Measurements from ENCODE around the gene NBPF9. TPM values are rescaled to one million over a fixed set of nuclear protein-coding genes. Genes with fewer than 3 reads are reported as not detected.
"Not testable (repeated sequence)": the region's sequence is repeated elsewhere in the genome, so short reads cannot be mapped to it uniquely, and the experiment has no call there.

Gene NBPF9
- total RNA-seq, 1 experiment from 2014 or later = 31.1 TPM

DNA sequence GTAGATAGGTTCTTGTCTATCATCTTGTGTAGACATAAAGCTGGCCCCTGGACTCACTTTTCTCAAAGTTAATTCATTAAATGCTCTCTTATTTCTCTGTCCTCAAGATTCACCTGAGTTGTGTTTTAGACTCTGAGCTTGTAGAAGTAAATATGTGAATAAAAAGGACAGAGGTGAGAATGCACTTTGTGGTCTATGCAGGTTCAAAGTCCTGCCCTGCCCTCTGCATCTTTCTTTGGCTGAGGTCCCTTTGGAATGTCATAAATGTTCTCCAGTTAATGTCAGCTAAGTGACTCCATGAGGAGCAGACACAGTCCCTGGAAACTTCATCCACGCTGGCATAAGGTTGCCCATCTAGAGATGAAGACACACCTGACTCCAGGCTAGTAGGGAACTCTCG, 7.0 kb upstream of the NBPF9 start:
- DNase-seq; H3K27me3 Mint-ChIP-seq (ENCODE audit: unreplicated experiment); BruUV-seq (replicated peaks); H3K4me1 Mint-ChIP-seq (ENCODE audit: low read depth, unreplicated experiment); H3K9me3 Mint-ChIP-seq (ENCODE audit: low read depth, unreplicated experiment); intact Hi-C loops (cut with micrococcal nuclease; ENCODE audit: unreplicated experiment); H3K27ac Mint-ChIP-seq (ENCODE audit: unreplicated experiment); CTCF ChIA-PET; H3K36me3 Mint-ChIP-seq (ENCODE audit: insufficient read depth, unreplicated experiment); H3K4me3 Mint-ChIP-seq (ENCODE audit: low read depth, unreplicated experiment): not testable (repeated sequence)

DNA sequence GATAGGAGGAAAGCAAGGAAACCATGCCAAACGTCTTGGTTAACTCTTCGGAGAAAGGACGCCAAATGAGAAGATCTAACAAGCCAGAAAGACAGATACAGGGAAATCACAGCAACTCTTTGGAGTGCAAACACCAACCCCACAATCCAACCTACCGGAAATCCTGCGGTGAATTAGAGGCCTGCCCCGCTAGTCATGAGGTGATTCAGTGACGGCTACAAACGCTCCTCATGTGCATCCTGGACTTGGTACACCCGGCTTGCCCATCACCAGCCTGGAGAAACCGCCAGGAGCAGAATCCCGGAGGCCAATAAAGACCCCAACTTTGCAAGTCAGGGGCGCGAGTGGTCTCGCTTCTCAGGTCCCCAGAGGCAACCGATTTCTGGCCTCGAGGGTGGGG, 777 bp downstream of the NBPF9 start:
- intact Hi-C loops (cut with micrococcal nuclease; ENCODE audit: unreplicated experiment); H3K27ac Mint-ChIP-seq (ENCODE audit: unreplicated experiment); H3K9me3 Mint-ChIP-seq (ENCODE audit: low read depth, unreplicated experiment); CTCF ChIA-PET; H3K27me3 Mint-ChIP-seq (ENCODE audit: unreplicated experiment); H3K36me3 Mint-ChIP-seq (ENCODE audit: insufficient read depth, unreplicated experiment); H3K4me1 Mint-ChIP-seq (ENCODE audit: low read depth, unreplicated experiment): not testable (repeated sequence)
- TSS peak; percentile 51 for BruUV-seq (replicated peaks)
- peak; percentile 37 for DNase-seq
- peak overlapping the region; percentile 98 for H3K4me3 Mint-ChIP-seq (ENCODE audit: low read depth, unreplicated experiment)

DNA sequence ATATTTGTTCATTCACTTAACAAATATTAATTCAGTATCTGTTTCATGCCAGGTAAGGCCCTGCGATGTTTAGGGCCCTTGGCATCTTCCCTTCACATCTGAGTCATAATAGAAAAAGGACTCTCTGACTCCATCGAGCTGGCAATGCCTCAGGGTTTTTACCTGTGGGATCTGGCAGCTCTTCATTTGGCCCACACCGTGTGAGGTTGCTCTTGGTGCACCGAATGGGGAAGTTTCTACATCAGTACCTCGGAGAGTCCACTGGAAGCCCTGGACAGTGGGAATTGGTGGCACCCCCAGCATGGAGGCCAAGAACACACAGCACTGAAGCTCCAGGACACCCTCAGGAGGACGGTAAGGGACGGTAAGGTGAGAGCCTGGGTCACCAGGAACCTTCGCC, 5.1 kb downstream of the NBPF9 start:
- H3K27ac Mint-ChIP-seq (ENCODE audit: unreplicated experiment); DNase-seq: not testable (repeated sequence)

DNA sequence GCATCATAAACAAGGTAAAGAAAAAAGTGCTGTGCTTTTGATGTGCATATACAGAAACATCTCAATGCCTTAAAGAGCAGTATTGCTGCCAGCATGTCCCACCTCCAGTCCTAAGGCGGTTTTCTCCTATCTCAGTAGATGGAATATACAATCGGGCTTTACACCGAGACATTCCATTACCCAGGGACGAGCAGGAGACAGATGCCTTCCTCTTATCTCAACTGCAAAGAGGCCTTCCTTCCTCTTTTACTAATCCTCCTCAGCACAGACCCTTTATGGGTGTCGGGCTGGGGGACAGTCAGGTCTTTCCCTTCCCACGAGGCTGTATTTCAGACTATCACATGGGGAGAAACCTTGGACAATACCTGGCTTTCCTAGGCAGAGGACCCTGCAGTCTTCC, 10.2 kb downstream of the NBPF9 start:
- intact Hi-C loops (cut with micrococcal nuclease; ENCODE audit: unreplicated experiment); CTCF ChIA-PET; DNase-seq; H3K36me3 Mint-ChIP-seq (ENCODE audit: insufficient read depth, unreplicated experiment); H3K9me3 Mint-ChIP-seq (ENCODE audit: low read depth, unreplicated experiment); BruUV-seq (replicated peaks); H3K4me1 Mint-ChIP-seq (ENCODE audit: low read depth, unreplicated experiment); H3K27ac Mint-ChIP-seq (ENCODE audit: unreplicated experiment); H3K27me3 Mint-ChIP-seq (ENCODE audit: unreplicated experiment); H3K4me3 Mint-ChIP-seq (ENCODE audit: low read depth, unreplicated experiment): not testable (repeated sequence)

More for the DNA sequence above, 5.1 kb downstream of the NBPF9 start:
- H3K9me3 Mint-ChIP-seq (ENCODE audit: low read depth, unreplicated experiment); intact Hi-C loops (cut with micrococcal nuclease; ENCODE audit: unreplicated experiment); BruUV-seq (replicated peaks); H3K27me3 Mint-ChIP-seq (ENCODE audit: unreplicated experiment); H3K4me3 Mint-ChIP-seq (ENCODE audit: low read depth, unreplicated experiment); H3K4me1 Mint-ChIP-seq (ENCODE audit: low read depth, unreplicated experiment); H3K36me3 Mint-ChIP-seq (ENCODE audit: insufficient read depth, unreplicated experiment); CTCF ChIA-PET: not testable (repeated sequence)

DNA sequence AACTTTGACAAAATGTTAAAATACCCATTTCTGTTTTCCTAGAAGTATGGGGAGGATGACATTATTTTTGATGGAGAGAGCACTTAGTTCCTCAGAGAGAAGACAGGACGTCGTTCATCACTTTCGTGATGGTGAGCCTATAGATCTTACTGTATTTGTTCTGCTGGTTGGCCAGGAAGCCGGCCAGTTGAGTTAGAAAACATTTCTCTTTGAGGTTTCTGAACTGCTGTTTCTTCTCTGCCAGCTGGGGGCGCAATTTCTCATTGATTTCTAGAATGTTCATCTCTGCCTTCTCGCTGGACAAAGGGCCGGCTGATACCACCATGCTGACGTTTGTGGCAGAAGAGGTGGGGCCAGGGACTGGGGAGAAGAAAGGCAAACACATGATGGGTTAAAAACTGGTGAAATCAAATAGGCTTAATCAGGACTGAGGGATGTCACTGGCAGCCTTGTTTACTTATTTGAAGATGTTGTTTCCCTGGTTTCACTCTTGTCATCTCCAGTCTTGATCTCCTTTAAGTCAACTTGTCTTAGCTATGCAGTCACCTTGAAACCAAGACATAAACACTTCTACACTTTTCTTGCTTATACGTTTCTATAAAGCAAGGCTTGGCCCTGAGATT, 27.7 kb downstream of the NBPF9 start:
- intact Hi-C loops (cut with micrococcal nuclease; ENCODE audit: unreplicated experiment); BruUV-seq (replicated peaks); CTCF ChIA-PET; H3K4me1 Mint-ChIP-seq (ENCODE audit: low read depth, unreplicated experiment); H3K27me3 Mint-ChIP-seq (ENCODE audit: unreplicated experiment); DNase-seq; H3K36me3 Mint-ChIP-seq (ENCODE audit: insufficient read depth, unreplicated experiment); H3K9me3 Mint-ChIP-seq (ENCODE audit: low read depth, unreplicated experiment); H3K4me3 Mint-ChIP-seq (ENCODE audit: low read depth, unreplicated experiment); H3K27ac Mint-ChIP-seq (ENCODE audit: unreplicated experiment): not testable (repeated sequence)

DNA sequence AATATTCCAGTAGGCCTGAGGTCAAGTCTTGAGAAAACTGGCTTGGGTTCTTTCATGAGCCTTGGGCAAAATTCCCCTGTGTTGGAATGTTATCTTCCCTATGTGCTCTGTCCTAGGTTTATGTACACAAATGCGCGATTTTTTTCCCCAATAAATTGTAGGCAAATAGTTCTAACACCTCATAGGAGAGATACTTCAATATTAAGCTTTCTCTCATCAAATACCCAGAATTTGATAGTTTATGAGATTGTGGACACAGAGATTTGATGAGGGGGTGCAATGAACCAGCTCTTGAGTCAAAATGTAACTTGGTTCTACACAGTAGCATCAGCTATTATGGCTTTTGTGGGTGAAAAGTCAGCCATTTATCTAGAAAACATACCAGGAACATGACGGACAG, 38.7 kb downstream of the NBPF9 start:
- H3K36me3 Mint-ChIP-seq (ENCODE audit: insufficient read depth, unreplicated experiment); H3K4me1 Mint-ChIP-seq (ENCODE audit: low read depth, unreplicated experiment); H3K27me3 Mint-ChIP-seq (ENCODE audit: unreplicated experiment); intact Hi-C loops (cut with micrococcal nuclease; ENCODE audit: unreplicated experiment); BruUV-seq (replicated peaks); H3K27ac Mint-ChIP-seq (ENCODE audit: unreplicated experiment); H3K4me3 Mint-ChIP-seq (ENCODE audit: low read depth, unreplicated experiment); H3K9me3 Mint-ChIP-seq (ENCODE audit: low read depth, unreplicated experiment); CTCF ChIA-PET; DNase-seq: not testable (repeated sequence)

DNA sequence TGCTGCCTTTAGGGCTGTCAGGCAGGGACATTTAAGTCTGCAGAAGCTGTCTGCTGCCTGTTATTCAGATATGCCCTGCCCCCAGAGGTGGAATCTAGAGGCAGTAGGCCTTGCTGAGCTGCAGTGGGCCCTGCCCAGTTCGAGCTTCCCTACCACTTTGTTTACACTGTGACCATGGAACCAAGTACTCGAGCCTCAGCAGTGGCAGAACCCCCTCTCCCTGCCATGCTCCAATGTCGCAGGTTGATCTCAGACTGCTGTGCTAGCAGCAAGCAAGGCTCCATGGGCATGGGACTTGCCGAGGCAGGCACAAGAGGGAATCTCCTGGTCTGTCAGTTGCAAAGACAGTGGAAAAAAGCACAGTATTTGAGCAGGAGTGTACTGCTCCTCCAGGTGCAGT, 60.3 kb downstream of the NBPF9 start:
- BruUV-seq (replicated peaks); CTCF ChIA-PET; intact Hi-C loops (cut with micrococcal nuclease; ENCODE audit: unreplicated experiment): not testable (repeated sequence)

DNA sequence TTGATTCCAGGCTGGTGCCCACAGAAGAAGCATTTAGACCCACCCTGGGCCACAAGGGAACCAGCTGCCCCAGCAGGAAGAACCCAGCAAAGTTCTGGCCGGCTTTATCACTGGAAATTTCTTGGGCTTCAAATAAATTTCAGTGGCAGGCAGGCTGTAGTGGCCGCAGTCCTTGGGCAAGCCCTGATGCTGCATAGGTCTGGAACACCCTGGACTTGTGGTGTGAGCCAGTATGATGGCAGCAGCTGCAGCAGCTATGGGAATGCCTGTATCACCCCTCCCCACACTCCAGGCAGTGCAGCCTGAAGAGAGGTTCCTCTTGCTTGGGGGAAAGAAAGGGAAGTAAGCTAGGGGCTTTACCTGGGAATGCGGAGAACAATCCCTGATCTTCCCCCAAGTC, 69.4 kb downstream of the NBPF9 start:
- DNase-seq; intact Hi-C loops (cut with micrococcal nuclease; ENCODE audit: unreplicated experiment); H3K27me3 Mint-ChIP-seq (ENCODE audit: unreplicated experiment); H3K27ac Mint-ChIP-seq (ENCODE audit: unreplicated experiment); H3K36me3 Mint-ChIP-seq (ENCODE audit: insufficient read depth, unreplicated experiment); H3K4me1 Mint-ChIP-seq (ENCODE audit: low read depth, unreplicated experiment); H3K4me3 Mint-ChIP-seq (ENCODE audit: low read depth, unreplicated experiment); BruUV-seq (replicated peaks); H3K9me3 Mint-ChIP-seq (ENCODE audit: low read depth, unreplicated experiment); CTCF ChIA-PET: not testable (repeated sequence)

More for the DNA sequence above, 60.3 kb downstream of the NBPF9 start:
- not testable (repeated sequence) for H3K36me3 Mint-ChIP-seq (ENCODE audit: insufficient read depth, unreplicated experiment); H3K9me3 Mint-ChIP-seq (ENCODE audit: low read depth, unreplicated experiment); H3K27ac Mint-ChIP-seq (ENCODE audit: unreplicated experiment); H3K4me1 Mint-ChIP-seq (ENCODE audit: low read depth, unreplicated experiment); H3K4me3 Mint-ChIP-seq (ENCODE audit: low read depth, unreplicated experiment); DNase-seq
- peaks cover 38% of the 10 kb centered on the region for H3K27me3 Mint-ChIP-seq (ENCODE audit: unreplicated experiment)

DNA sequence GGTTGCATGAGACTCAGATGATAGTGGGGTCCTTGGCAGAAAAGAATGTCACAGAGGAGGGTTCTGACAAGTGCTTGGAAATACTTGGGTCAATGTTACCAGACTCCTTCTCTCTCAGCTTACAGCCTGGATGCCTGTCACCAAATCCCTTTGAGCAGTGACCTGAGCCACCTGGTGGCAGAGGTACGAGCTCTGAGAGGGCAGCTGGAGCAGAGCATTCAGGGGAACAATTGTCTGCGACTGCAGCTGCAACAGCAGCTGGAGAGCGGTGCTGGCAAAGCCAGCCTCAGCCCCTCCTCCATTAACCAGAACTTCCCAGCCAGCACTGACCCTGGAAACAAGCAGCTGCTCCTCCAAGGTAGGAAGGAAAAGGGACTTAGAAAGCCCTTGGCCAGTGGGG, 79.0 kb downstream of the NBPF9 start:
- H3K27ac Mint-ChIP-seq (ENCODE audit: unreplicated experiment); BruUV-seq (replicated peaks); H3K36me3 Mint-ChIP-seq (ENCODE audit: insufficient read depth, unreplicated experiment); H3K9me3 Mint-ChIP-seq (ENCODE audit: low read depth, unreplicated experiment); H3K4me3 Mint-ChIP-seq (ENCODE audit: low read depth, unreplicated experiment); H3K4me1 Mint-ChIP-seq (ENCODE audit: low read depth, unreplicated experiment); intact Hi-C loops (cut with micrococcal nuclease; ENCODE audit: unreplicated experiment); CTCF ChIA-PET; DNase-seq: not testable (repeated sequence)
- H3K27me3 Mint-ChIP-seq (ENCODE audit: unreplicated experiment) = peaks cover 16% of the 10 kb centered on the region

DNA sequence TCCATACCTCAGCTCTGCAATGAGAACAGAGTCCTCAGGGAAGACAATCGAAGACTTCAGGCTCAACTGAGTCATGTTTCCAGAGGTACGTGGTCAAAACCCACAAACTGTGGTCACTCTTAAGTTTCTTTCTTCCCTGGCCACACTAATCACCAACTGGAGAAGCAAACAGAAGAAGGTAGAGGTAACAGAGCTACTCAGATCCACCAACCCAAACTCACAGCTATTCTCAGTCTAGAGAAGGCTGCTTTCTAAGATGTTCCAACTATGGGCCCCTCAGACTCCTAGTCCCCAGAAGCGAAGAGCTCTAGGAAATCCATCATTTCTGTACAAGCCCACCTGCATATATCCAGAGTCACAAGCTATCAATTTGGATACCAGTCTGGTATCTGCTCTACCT, 84.8 kb downstream of the NBPF9 start:
- intact Hi-C loops (cut with micrococcal nuclease; ENCODE audit: unreplicated experiment); H3K9me3 Mint-ChIP-seq (ENCODE audit: low read depth, unreplicated experiment); H3K27me3 Mint-ChIP-seq (ENCODE audit: unreplicated experiment); H3K4me3 Mint-ChIP-seq (ENCODE audit: low read depth, unreplicated experiment); H3K27ac Mint-ChIP-seq (ENCODE audit: unreplicated experiment); DNase-seq; H3K4me1 Mint-ChIP-seq (ENCODE audit: low read depth, unreplicated experiment); BruUV-seq (replicated peaks); CTCF ChIA-PET; H3K36me3 Mint-ChIP-seq (ENCODE audit: insufficient read depth, unreplicated experiment): not testable (repeated sequence)
